ENCODE data around the gene E2F2. TPM values are rescaled to one million over a fixed set of nuclear protein-coding genes. Genes with fewer than 3 reads are reported as not detected.

Gene E2F2
- total and polyA plus RNA-seq, 2 of the 13 experiments (the other 11 are each of a cell fraction or from before 2014, with no cell fraction given): 0.65 to 6.6 TPM

DNA sequence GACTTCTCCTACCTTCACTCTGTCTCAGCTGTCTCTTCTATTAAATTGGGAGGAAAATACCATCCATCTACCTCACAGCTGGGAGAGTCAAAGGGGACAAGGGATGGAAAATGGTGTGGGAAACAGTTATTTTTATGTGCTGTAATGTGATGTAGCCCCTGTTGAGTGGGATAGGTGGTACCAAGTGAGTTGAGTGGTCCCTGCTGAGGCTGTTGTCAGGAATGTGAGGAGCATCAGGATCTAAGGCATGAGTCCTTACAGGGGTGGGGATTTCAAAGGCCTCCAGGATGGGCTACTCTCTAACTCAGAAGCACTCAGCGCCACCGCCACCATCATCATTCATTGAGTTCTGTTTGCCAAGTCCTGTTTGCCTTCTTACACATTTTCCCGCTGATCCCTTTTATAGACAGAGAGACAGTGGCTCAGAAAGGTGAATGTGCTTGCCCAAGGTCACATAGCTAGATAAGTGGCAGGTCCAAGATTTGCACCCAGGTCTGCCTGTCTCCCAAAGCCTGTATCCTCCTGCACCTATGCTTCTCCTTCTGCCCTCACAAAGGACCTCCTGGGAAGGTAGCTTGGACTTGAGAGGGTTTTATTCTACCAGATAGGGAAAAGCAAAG, 32.8 kb upstream of the E2F2 start (continued):
- TF ChIP-seq ZC3H4 (CRISPR knock-in tag; IDR thresholded peaks at IDR 0.05; ENCODE audit: borderline replicate concordance) (no peak), CC2D1A (CRISPR knock-in tag; IDR thresholded peaks at IDR 0.05) (peak; percentile 42; the same call in 1 of the 2 replicates), ZNF20 (CRISPR knock-in tag; IDR thresholded peaks at IDR 0.05) (no peak), NCOA2 (CRISPR knock-in tag; IDR thresholded peaks at IDR 0.05) (peak; percentile 75), NR2F2 (IDR thresholded peaks at IDR 0.05; ENCODE audit: borderline replicate concordance, low read depth) (no peak; the same call in 1 of the 2 replicates), KDM1A (CRISPR knock-in tag; IDR thresholded peaks at IDR 0.05) (peak; percentile 78; the same call in 1 of the 2 replicates), PHF5A (CRISPR knock-in tag; IDR thresholded peaks at IDR 0.05; ENCODE audit: low read depth, unreplicated experiment) (no peak), HOXD1 (CRISPR knock-in tag; IDR thresholded peaks at IDR 0.05) (0 out of 2 replicates have a peak, but pooled peaks have one; percentile 43), ZNF350 (CRISPR knock-in tag; IDR thresholded peaks at IDR 0.05; ENCODE audit: borderline replicate concordance, low read depth) (no peak), ZNF629 (CRISPR knock-in tag; conservative IDR thresholded peaks at IDR 0.05) (no peak; the same call in 1 of the 2 replicates), ZNF264 (CRISPR knock-in tag; IDR thresholded peaks at IDR 0.05) (peak; percentile 61; the same call in 1 of the 2 replicates), SRSF9 (IDR thresholded peaks at IDR 0.05; ENCODE audit: borderline replicate concordance, insufficient read depth, low read depth, low read length, poor library complexity, severe bottlenecking) (no peak), HDAC1 (CRISPR knock-in tag; IDR thresholded peaks at IDR 0.05) (peak; percentile 53; the same call in 1 of the 2 replicates)
- TF ChIP-seq, protein P1, sequence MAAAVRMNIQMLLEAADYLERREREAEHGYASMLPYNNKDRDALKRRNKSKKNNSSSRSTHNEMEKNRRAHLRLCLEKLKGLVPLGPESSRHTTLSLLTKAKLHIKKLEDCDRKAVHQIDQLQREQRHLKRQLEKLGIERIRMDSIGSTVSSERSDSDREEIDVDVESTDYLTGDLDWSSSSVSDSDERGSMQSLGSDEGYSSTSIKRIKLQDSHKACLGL (CRISPR knock-in tag; IDR thresholded peaks at IDR 0.05): no peak
- TF ChIP-seq, protein P2, sequence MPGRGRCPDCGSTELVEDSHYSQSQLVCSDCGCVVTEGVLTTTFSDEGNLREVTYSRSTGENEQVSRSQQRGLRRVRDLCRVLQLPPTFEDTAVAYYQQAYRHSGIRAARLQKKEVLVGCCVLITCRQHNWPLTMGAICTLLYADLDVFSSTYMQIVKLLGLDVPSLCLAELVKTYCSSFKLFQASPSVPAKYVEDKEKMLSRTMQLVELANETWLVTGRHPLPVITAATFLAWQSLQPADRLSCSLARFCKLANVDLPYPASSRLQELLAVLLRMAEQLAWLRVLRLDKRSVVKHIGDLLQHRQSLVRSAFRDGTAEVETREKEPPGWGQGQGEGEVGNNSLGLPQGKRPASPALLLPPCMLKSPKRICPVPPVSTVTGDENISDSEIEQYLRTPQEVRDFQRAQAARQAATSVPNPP (CRISPR knock-in tag; IDR thresholded peaks at IDR 0.05): no peak
- TF ChIP-seq, protein P3, sequence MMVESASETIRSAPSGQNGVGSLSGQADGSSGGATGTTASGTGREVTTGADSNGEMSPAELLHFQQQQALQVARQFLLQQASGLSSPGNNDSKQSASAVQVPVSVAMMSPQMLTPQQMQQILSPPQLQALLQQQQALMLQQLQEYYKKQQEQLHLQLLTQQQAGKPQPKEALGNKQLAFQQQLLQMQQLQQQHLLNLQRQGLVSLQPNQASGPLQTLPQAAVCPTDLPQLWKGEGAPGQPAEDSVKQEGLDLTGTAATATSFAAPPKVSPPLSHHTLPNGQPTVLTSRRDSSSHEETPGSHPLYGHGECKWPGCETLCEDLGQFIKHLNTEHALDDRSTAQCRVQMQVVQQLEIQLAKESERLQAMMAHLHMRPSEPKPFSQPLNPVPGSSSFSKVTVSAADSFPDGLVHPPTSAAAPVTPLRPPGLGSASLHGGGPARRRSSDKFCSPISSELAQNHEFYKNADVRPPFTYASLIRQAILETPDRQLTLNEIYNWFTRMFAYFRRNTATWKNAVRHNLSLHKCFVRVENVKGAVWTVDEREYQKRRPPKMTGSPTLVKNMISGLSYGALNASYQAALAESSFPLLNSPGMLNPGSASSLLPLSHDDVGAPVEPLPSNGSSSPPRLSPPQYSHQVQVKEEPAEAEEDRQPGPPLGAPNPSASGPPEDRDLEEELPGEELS (CRISPR knock-in tag; IDR thresholded peaks at IDR 0.05): peak; percentile 74
- TF ChIP-seq, protein P4, sequence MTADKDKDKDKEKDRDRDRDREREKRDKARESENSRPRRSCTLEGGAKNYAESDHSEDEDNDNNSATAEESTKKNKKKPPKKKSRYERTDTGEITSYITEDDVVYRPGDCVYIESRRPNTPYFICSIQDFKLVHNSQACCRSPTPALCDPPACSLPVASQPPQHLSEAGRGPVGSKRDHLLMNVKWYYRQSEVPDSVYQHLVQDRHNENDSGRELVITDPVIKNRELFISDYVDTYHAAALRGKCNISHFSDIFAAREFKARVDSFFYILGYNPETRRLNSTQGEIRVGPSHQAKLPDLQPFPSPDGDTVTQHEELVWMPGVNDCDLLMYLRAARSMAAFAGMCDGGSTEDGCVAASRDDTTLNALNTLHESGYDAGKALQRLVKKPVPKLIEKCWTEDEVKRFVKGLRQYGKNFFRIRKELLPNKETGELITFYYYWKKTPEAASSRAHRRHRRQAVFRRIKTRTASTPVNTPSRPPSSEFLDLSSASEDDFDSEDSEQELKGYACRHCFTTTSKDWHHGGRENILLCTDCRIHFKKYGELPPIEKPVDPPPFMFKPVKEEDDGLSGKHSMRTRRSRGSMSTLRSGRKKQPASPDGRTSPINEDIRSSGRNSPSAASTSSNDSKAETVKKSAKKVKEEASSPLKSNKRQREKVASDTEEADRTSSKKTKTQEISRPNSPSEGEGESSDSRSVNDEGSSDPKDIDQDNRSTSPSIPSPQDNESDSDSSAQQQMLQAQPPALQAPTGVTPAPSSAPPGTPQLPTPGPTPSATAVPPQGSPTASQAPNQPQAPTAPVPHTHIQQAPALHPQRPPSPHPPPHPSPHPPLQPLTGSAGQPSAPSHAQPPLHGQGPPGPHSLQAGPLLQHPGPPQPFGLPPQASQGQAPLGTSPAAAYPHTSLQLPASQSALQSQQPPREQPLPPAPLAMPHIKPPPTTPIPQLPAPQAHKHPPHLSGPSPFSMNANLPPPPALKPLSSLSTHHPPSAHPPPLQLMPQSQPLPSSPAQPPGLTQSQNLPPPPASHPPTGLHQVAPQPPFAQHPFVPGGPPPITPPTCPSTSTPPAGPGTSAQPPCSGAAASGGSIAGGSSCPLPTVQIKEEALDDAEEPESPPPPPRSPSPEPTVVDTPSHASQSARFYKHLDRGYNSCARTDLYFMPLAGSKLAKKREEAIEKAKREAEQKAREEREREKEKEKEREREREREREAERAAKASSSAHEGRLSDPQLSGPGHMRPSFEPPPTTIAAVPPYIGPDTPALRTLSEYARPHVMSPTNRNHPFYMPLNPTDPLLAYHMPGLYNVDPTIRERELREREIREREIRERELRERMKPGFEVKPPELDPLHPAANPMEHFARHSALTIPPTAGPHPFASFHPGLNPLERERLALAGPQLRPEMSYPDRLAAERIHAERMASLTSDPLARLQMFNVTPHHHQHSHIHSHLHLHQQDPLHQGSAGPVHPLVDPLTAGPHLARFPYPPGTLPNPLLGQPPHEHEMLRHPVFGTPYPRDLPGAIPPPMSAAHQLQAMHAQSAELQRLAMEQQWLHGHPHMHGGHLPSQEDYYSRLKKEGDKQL (CRISPR knock-in tag; IDR thresholded peaks at IDR 0.05; ENCODE audit: low read depth): no peak; the same call in 1 of the 2 replicates
- TF ChIP-seq, protein P5, sequence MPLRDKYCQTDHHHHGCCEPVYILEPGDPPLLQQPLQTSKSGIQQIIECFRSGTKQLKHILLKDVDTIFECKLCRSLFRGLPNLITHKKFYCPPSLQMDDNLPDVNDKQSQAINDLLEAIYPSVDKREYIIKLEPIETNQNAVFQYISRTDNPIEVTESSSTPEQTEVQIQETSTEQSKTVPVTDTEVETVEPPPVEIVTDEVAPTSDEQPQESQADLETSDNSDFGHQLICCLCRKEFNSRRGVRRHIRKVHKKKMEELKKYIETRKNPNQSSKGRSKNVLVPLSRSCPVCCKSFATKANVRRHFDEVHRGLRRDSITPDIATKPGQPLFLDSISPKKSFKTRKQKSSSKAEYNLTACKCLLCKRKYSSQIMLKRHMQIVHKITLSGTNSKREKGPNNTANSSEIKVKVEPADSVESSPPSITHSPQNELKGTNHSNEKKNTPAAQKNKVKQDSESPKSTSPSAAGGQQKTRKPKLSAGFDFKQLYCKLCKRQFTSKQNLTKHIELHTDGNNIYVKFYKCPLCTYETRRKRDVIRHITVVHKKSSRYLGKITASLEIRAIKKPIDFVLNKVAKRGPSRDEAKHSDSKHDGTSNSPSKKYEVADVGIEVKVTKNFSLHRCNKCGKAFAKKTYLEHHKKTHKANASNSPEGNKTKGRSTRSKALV (CRISPR knock-in tag; IDR thresholded peaks at IDR 0.05): no peak

Data from HepG2 (cell line).